Measurements from ENCODE around the gene IHH. TPM values are rescaled to one million over a fixed set of nuclear protein-coding genes. Genes with fewer than 3 reads are reported as not detected.

Gene IHH
- total RNA-seq, 3 donors from 2014 or later (not counting 1 experiment from before 2014, with no cell fraction given) = not detected

DNA sequence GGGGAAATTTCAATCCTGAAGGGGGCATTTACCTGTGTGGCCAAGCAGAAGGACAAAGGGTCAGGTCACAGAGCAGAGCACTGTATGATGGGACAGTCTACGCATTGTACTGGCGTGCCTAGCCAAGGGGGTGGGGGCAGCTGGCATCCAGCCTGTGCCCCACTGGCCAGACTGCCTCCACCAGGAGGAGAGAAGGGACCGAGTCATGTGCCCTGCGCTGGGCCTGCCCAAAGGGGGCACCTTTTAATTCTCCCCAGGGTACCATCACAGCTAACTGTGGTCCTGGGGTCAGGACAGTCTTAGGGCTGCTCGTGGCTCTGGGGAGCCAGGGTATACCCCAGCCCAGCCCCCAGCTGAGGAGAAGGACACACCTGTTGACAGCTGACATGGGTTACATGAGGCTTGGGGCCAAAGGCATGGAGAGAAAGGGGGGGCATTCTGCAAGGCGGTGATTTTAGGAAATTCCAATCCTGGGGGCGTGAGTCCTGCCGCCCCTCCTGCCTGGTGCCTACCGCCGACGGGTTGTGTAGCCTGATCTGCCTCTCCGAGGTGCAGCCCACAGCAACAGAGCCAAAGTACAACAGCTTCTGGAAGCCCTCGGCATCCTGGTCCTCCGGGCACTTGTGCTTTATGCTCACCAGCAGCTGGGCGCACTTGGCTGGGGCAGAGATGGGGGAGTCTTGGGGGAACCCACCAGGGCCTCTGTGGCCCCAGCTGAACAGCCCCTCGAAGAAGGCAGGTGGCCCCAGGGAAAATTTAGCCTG is 30.4 kb downstream of the IHH start:
- H3K27me3 ChIP-seq (ENCODE audit: control insufficient read depth, insufficient read depth, low read length) = no peaks in the 10 kb centered on the region
- Mint-ChIP-seq H3K27me3 (ENCODE audit: low read depth in 2 of 2) (peaks cover 20 to 21% of the 10 kb centered on the region in 2 donors), H3K27ac (no peak overlapping the region), H3K9me3 (no peaks in the 10 kb centered on the region), H3K4me3 (no peak overlapping the region), H3K4me1 (no peaks in the 10 kb centered on the region), H3K36me3 (no peaks in the 10 kb centered on the region)
- no peaks in the 10 kb centered on the region for H3K9me3 ChIP-seq (ENCODE audit: control insufficient read depth, insufficient read depth, low read length)
- no peak for DNase-seq
- H3K36me3 ChIP-seq (ENCODE audit: control insufficient read depth, insufficient read depth, low read length) = no peaks in the 10 kb centered on the region
- H3K27ac ChIP-seq (ENCODE audit: low read length) = no peak overlapping the region
- WGBS (ENCODE audit: insufficient coverage) = 81% methylated on average over 16 of the region's 16 CpGs
- TF ChIP-seq, protein P1, sequence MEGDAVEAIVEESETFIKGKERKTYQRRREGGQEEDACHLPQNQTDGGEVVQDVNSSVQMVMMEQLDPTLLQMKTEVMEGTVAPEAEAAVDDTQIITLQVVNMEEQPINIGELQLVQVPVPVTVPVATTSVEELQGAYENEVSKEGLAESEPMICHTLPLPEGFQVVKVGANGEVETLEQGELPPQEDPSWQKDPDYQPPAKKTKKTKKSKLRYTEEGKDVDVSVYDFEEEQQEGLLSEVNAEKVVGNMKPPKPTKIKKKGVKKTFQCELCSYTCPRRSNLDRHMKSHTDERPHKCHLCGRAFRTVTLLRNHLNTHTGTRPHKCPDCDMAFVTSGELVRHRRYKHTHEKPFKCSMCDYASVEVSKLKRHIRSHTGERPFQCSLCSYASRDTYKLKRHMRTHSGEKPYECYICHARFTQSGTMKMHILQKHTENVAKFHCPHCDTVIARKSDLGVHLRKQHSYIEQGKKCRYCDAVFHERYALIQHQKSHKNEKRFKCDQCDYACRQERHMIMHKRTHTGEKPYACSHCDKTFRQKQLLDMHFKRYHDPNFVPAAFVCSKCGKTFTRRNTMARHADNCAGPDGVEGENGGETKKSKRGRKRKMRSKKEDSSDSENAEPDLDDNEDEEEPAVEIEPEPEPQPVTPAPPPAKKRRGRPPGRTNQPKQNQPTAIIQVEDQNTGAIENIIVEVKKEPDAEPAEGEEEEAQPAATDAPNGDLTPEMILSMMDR (IDR thresholded peaks at IDR 0.05) = no peak
- no peaks in the 10 kb centered on the region for H3K4me1 ChIP-seq (ENCODE audit: control insufficient read depth, insufficient read depth, low read length)
- peak in 1 of 3 donors; percentile 6 for ATAC-seq
- intact Hi-C loops (cut with micrococcal nuclease) = no loop called here
- H3K4me3 ChIP-seq (ENCODE audit: low read length) = no peak overlapping the region

DNA sequence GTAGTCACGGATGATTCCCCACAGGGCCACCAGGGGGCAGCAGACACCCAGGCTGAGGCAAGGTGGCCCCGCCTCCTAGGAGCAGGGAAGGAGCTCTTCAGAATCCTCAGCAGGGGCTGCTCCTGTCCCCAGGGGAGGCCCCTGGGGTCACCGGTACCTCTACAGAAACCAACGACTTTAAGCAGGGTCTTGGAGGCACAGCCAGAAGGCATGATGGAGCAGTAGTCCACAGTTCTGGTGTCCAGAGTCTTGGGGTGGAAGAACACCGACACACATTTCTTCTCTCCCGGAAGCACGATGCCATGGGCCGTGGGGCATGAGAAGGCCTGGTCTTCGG is 30.9 kb downstream of the IHH start:
- Mint-ChIP-seq H3K27ac (no peak overlapping the region), H3K27me3 (ENCODE audit: low read depth in 2 of 2) (peaks cover 19 to 20% of the 10 kb centered on the region in 2 donors), H3K4me3 (no peak overlapping the region), H3K4me1 (no peaks in the 10 kb centered on the region), H3K36me3 (no peaks in the 10 kb centered on the region), H3K9me3 (no peaks in the 10 kb centered on the region)
- Histone ChIP-seq H3K36me3 (ENCODE audit: control insufficient read depth, insufficient read depth, low read length) (no peaks in the 10 kb centered on the region), H3K4me1 (ENCODE audit: control insufficient read depth, insufficient read depth, low read length) (no peaks in the 10 kb centered on the region), H3K4me3 (ENCODE audit: low read length) (no peak overlapping the region), H3K27ac (ENCODE audit: low read length) (no peak overlapping the region), H3K9me3 (ENCODE audit: control insufficient read depth, insufficient read depth, low read length) (no peaks in the 10 kb centered on the region), H3K27me3 (ENCODE audit: control insufficient read depth, insufficient read depth, low read length) (no peaks in the 10 kb centered on the region)
- 45% methylated on average over 9 of the region's 9 CpGs for WGBS (ENCODE audit: insufficient coverage)
- intact Hi-C loops (cut with micrococcal nuclease) = loop anchor here (1.0 kb wide), 2 partner anchors 90 to 126 kb away; no protein-coding TSS in a partner anchor
- peak; percentile 78 to 97 (median 96) for ATAC-seq
- DNase-seq = peak; percentile 70 to 89
- TF ChIP-seq, protein P1 (IDR thresholded peaks at IDR 0.05) = peak; percentile 93

DNA sequence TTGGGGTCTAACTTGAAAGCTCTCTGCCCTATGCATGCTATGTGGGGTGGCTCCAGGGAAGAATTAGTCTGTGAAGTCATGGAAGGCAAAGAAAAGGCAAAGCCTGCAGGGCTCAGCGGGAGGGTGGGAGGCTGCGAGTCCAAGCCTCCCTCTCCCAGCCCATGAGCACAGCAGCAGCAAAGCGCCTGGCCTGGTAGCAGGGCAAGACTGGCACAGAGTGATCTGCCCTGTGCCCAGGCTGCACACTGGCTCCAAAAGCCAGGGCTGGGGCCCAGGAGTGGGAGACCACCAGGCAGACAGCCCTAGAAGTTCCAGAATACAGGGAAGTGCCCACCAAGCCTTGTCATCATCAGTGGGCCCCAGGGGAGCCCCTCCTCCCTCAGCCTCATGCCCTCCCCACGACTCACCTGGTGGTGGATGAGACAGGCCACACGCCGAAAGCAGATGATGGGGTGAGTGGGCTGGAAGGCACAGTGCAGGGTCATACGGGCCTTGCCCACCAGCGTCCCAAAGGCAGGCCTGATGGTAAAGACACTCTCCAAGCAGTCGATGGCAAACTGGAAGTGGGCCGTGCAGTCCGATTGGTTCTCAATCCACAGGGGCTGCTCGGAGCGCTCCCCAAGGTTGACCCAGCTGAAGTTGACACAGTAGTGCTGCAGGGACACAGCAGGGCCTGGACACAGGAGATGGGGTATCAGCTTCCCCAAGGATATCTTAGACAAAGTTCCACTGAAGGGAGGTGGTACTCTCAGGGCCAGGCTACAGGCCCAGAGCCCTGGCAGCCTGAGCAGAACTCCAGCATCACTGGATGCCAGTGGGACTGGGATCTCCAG is 31.5 kb downstream of the IHH start:
- ATAC-seq (peak in 2 of 3 donors; percentile 8 to 32), DNase-seq (no peak)
- intact Hi-C loops (cut with micrococcal nuclease) = loop anchor here (1.0 kb wide), 2 partner anchors 90 to 126 kb away; no protein-coding TSS in a partner anchor
- no peaks in the 10 kb centered on the region for H3K9me3 Mint-ChIP-seq
- no peak overlapping the region for H3K27ac ChIP-seq (ENCODE audit: low read length)
- H3K4me3 Mint-ChIP-seq = no peak overlapping the region
- H3K27ac Mint-ChIP-seq = no peak overlapping the region
- peaks cover 13 to 17% of the 10 kb centered on the region in 2 donors for H3K27me3 Mint-ChIP-seq (ENCODE audit: low read depth in 2 of 2)
- H3K4me3 ChIP-seq (ENCODE audit: low read length) = no peak overlapping the region
- TF ChIP-seq, protein P1 (IDR thresholded peaks at IDR 0.05) = no peak
- no peaks in the 10 kb centered on the region for H3K27me3 ChIP-seq (ENCODE audit: control insufficient read depth, insufficient read depth, low read length)
- no peaks in the 10 kb centered on the region for H3K9me3 ChIP-seq (ENCODE audit: control insufficient read depth, insufficient read depth, low read length)
- no peaks in the 10 kb centered on the region for H3K36me3 ChIP-seq (ENCODE audit: control insufficient read depth, insufficient read depth, low read length)
- no peaks in the 10 kb centered on the region for H3K36me3 Mint-ChIP-seq
- WGBS (ENCODE audit: insufficient coverage) = 78% methylated on average over 12 of the region's 13 CpGs
- H3K4me1 ChIP-seq (ENCODE audit: control insufficient read depth, insufficient read depth, low read length) = no peaks in the 10 kb centered on the region
- H3K4me1 Mint-ChIP-seq = no peaks in the 10 kb centered on the region
